Right lobe of liver (tissue), 4 donors: ENCODE data around the gene ARL8B.

ENCODE experiments used
- CTCF ChIP-seq, 4 donors: fragments of 200-600 bp in 3 of 4; fragments of 450-650 bp in 1 of 4; IDR thresholded peaks; one replicate each; pipeline versions ENCODE4 v1.5.1 to v1.8.0; 2016 to 2022; ENCODE audit warnings: antibody characterized with exemption in 4 of 4, mild to moderate bottlenecking in 2 of 4
- POLR2A ChIP-seq: fragments of 450-650 bp; IDR thresholded peaks from one replicate; pipeline ENCODE4 v1.6.1; 2017; ENCODE audit warnings: antibody characterized with exemption, mild to moderate bottlenecking
- donor health status: DM: no; HTN: no; CAD: no.
- donor health status: DM: no; HTN: no; CAD: no.
- donor health status: DM: no; HTN: yes; CAD: no.

GRCh38 chr3:5172018-5172417, 49.9 kb downstream of the ARL8B start:
- TF ChIP-seq POLR2A (no peak), CTCF (IDR thresholded peaks at IDR 0.05) (no peak)
